Inferior parietal cortex (tissue), 1 donor: ENCODE data around the gene CT45A6.
"Not testable (repeated sequence)": the region's sequence is repeated elsewhere in the genome, so short reads cannot be mapped to it uniquely, and the experiment has no call there.

Source experiments
- DNase-seq: peaks from one replicate; pipeline ENCODE4 v3.0.0-alpha.2; 2016; ENCODE audit errors: extremely low spot score

The CT45A6 gene

GRCh38 chrX:135802687-135803086, at the start of gene CT45A6:
CT45A6 (minus strand) TSS chrX:135802787; CDS start chrX:135798993, 3,794 bp downstream.
- not testable (repeated sequence) for DNase-seq

- not testable (repeated sequence) for DNase-seq
Measured at GRCh38 chrX:135837180-135837579, 34.6 kb upstream of the CT45A6 start, which contains the start of gene CT45A7. CT45A7 (minus strand) TSS chrX:135837280; CDS start chrX:135833533, 3,747 bp downstream.

- not testable (repeated sequence) for DNase-seq
Measured at GRCh38 chrX:135819912-135820311, 17.3 kb upstream of the CT45A6 start, which contains the start of gene CT45A2. CT45A2 (minus strand) TSS chrX:135820012; CDS start chrX:135816265, 3,747 bp downstream.

GRCh38 chrX:135785403-135785802, 17.2 kb downstream of the CT45A6 start, which contains the start of gene CT45A5:
CT45A5 (minus strand) TSS chrX:135785503; CDS start chrX:135781729, 3,774 bp downstream.
- DNase-seq, result not testable (repeated sequence)

- not testable (repeated sequence) for DNase-seq
Measured at GRCh38 chrX:135768091-135768490, 34.5 kb downstream of the CT45A6 start, which contains the start of gene CT45A3. CT45A3 (minus strand) TSS chrX:135768191; CDS start chrX:135764444, 3,747 bp downstream.

GRCh38 chrX:135744739-135745138, 57.8 kb downstream of the CT45A6 start:
- not testable (repeated sequence) for DNase-seq
